ENCODE measurements around the gene DBN1. TPM values are rescaled to one million over a fixed set of nuclear protein-coding genes. Genes with fewer than 3 reads are reported as not detected.
A peak's percentile ranks its signal among the peaks of the same experiment; 100 is the strongest.

DBN1 gene
- total RNA-seq, 1 experiment from 2014 or later = 144 TPM

- no peaks in the 10 kb centered on the region for H3K27me3 ChIP-seq (replicated peaks; ENCODE audit: control insufficient read depth, insufficient read depth, low read length)
- ChIA-PET CTCF (interaction anchor here (0.9 to 1.3 kb wide), 3 partner anchors 20 to 87 kb away, joined by 3 read pairs; no protein-coding TSS in a partner anchor), POLR2A (interaction anchor here (0.6 to 2.4 kb wide), 2 partner anchors 19 to 52 kb away, joined by 3 to 8 read pairs; partner anchors contain the start of genes GRK6 and PDLIM7)
- H3K36me3 Mint-ChIP-seq (ENCODE audit: insufficient read depth, unreplicated experiment) = peaks cover 21% of the 10 kb centered on the region
- no peak overlapping the region for H3K4me3 Mint-ChIP-seq (ENCODE audit: unreplicated experiment)
- H3K9me3 Mint-ChIP-seq (ENCODE audit: unreplicated experiment) = no peaks in the 10 kb centered on the region
- TF ChIP-seq CTCF (IDR thresholded peaks at IDR 0.05; ENCODE audit: insufficient read depth in 1 of 2, low read depth in 1 of 2, low read length in 1 of 2, severe bottlenecking in 1 of 2, unreplicated experiment in 1 of 2) = no peak
- DNase-seq = no peak
- H3K4me1 Mint-ChIP-seq (ENCODE audit: low read depth, unreplicated experiment) = peaks cover 26% of the 10 kb centered on the region
- no peaks in the 10 kb centered on the region for H3K27me3 Mint-ChIP-seq (ENCODE audit: insufficient read depth, unreplicated experiment)
- H3K4me1 ChIP-seq = peaks cover 4% of the 10 kb centered on the region
- no peak overlapping the region for H3K4me3 ChIP-seq (ENCODE audit: low read depth, low read length)
- H3K9me3 ChIP-seq = no peaks in the 10 kb centered on the region
- intact Hi-C loops (cut with micrococcal nuclease; ENCODE audit: unreplicated experiment) = no loop called here
- no peaks in the 10 kb centered on the region for H3K36me3 ChIP-seq (ENCODE audit: control insufficient read depth, insufficient read depth, low read length)
- peak overlapping the region; percentile 95 for H3K27ac Mint-ChIP-seq (ENCODE audit: unreplicated experiment)
- no TSS peak for BruUV-seq (replicated peaks)
These were observed 4.5 kb upstream of the DBN1 start for GRCh38 chr5:177477701-177478477.

DNA sequence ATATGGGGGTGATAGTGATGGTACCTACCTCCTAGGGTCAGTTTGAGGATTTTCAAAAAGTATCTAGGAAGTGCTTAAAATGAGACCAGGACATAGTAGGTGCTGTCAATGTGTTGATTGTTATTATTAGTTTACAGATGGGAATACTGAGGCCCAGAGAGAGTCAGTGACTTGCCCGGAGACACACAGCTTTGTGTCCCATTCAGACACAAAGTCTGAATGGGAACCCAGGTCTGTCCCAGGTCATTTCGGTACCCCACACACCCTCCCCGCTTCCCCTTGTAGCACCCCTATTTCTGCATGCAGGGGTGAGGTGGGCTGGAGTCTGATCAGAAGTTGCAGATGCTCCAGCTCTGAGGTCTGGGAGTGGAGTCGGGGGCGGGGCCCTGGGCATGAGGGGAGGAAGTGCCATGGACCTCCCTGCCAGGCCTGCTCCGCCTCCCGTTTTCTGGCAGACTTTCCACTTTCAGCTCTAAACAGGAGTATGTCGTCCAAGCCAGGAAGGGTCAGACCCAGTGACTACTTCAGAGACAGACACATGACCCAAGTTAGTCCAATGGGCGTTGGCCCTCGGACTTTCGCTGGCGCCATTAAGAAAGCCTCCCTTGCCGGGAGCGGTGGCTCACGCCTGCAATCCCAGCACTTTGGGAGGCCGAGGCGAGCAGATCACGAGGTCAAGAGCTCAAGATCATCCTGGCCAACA lies 3.2 kb upstream of the DBN1 start:
- H3K9me3 Mint-ChIP-seq (ENCODE audit: unreplicated experiment) = no peaks in the 10 kb centered on the region
- no peak overlapping the region for H3K27ac Mint-ChIP-seq (ENCODE audit: unreplicated experiment)
- no peak for TF ChIP-seq CTCF (IDR thresholded peaks at IDR 0.05; ENCODE audit: insufficient read depth in 1 of 2, low read depth in 1 of 2, low read length in 1 of 2, severe bottlenecking in 1 of 2, unreplicated experiment in 1 of 2)
- intact Hi-C loops (cut with micrococcal nuclease; ENCODE audit: unreplicated experiment) = no loop called here
- POLR2A ChIA-PET = interaction anchor here (2.4 kb wide), 1 partner anchor 20 kb away, joined by 8 read pairs; the partner anchor contains the start of gene PDLIM7
- peaks cover 26% of the 10 kb centered on the region for H3K4me1 Mint-ChIP-seq (ENCODE audit: low read depth, unreplicated experiment)
- Histone ChIP-seq H3K4me1 (peaks cover 12% of the 10 kb centered on the region), H3K27me3 (replicated peaks; ENCODE audit: control insufficient read depth, insufficient read depth, low read length) (no peaks in the 10 kb centered on the region), H3K9me3 (no peaks in the 10 kb centered on the region), H3K4me3 (ENCODE audit: low read depth, low read length) (no peak overlapping the region), H3K36me3 (ENCODE audit: control insufficient read depth, insufficient read depth, low read length) (no peaks in the 10 kb centered on the region)
- H3K4me3 Mint-ChIP-seq (ENCODE audit: unreplicated experiment) = no peak overlapping the region
- no peak for DNase-seq
- peaks cover 23% of the 10 kb centered on the region for H3K36me3 Mint-ChIP-seq (ENCODE audit: insufficient read depth, unreplicated experiment)
- CTCF ChIA-PET = interaction anchor here (1.0 to 1.3 kb wide), 2 partner anchors 19 to 86 kb away, joined by 3 read pairs; no protein-coding TSS in a partner anchor
- no TSS peak for BruUV-seq (replicated peaks)
- no peaks in the 10 kb centered on the region for H3K27me3 Mint-ChIP-seq (ENCODE audit: insufficient read depth, unreplicated experiment)

- Mint-ChIP-seq H3K36me3 (ENCODE audit: insufficient read depth, unreplicated experiment) (peaks cover 23% of the 10 kb centered on the region), H3K27ac (ENCODE audit: unreplicated experiment) (no peak overlapping the region), H3K27me3 (ENCODE audit: insufficient read depth, unreplicated experiment) (no peaks in the 10 kb centered on the region), H3K4me1 (ENCODE audit: low read depth, unreplicated experiment) (peaks cover 26% of the 10 kb centered on the region), H3K4me3 (ENCODE audit: unreplicated experiment) (peak overlapping the region; percentile 39), H3K9me3 (ENCODE audit: unreplicated experiment) (no peaks in the 10 kb centered on the region)
- no peak for DNase-seq
- ChIA-PET CTCF (no interaction called here), POLR2A (interaction anchor here (1.3 to 2.4 kb wide), 2 partner anchors 21 to 22 kb away, joined by 4 to 8 read pairs; partner anchors contain the start of gene PDLIM7)
- H3K27me3 ChIP-seq (replicated peaks; ENCODE audit: control insufficient read depth, insufficient read depth, low read length) = no peaks in the 10 kb centered on the region
- TF ChIP-seq CTCF (IDR thresholded peaks at IDR 0.05; ENCODE audit: insufficient read depth in 1 of 2, low read depth in 1 of 2, low read length in 1 of 2, severe bottlenecking in 1 of 2, unreplicated experiment in 1 of 2) = no peak
- H3K4me3 ChIP-seq (ENCODE audit: low read depth, low read length) = no peak overlapping the region
- BruUV-seq (replicated peaks) = no TSS peak
- H3K9me3 ChIP-seq = no peaks in the 10 kb centered on the region
- intact Hi-C loops (cut with micrococcal nuclease; ENCODE audit: unreplicated experiment) = no loop called here
- H3K36me3 ChIP-seq (ENCODE audit: control insufficient read depth, insufficient read depth, low read length) = no peaks in the 10 kb centered on the region; the same call in 1 of the 2 replicates
- peaks cover 20% of the 10 kb centered on the region for H3K4me1 ChIP-seq
These were observed 2.4 kb upstream of the DBN1 start for GRCh38 chr5:177475563-177476427.

Data from Caco-2 (cell line).